SK-N-SH (cell line): ENCODE data around the gene AGTRAP. TPM values are rescaled to one million over a fixed set of nuclear protein-coding genes. Genes with fewer than 3 reads are reported as not detected.

Experiments used
- CTCF ChIA-PET: fragments of 300-600, 350-600 bp; formaldehyde crosslinking; extraction: SDS; loops from one replicate; lab custom pipeline; 2021; lab: Yijun Ruan, JAX
- POLR2A ChIA-PET: fragments of 350-600 bp; sonication (Branson Sonifier 250); formaldehyde crosslinking; extraction: SDS; loops from one replicate; lab custom pipeline; 2020; ENCODE audit warnings: antibody characterized with exemption, inconsistent platforms; lab: Yijun Ruan, JAX
- DNase-seq: peaks from one replicate; pipeline ENCODE4 v3.0.0; 2012
- H2AFZ ChIP-seq: fragments of 200-600 bp; sonication (generic); 2 replicates; pipeline ENCODE4 v1.8.1; 2016; ENCODE audit warnings: antibody characterized with exemption, mild to moderate bottlenecking, low read depth
- H3F3A ChIP-seq: fragments of 200-600 bp; sonication (generic); replicated peaks from 2 replicates; pipeline ENCODE3; 2016; ENCODE audit warnings: antibody characterized with exemption, mild to moderate bottlenecking; ENCODE audit not compliant: insufficient read depth
- H3K27ac ChIP-seq, 2 experiments: fragments of 200-500 bp in 1 of 2; fragments of 200-600 bp in 1 of 2; sonication (Bioruptor generic) in 1 of 2; sonication (generic), shearing (Covaris generic) in 1 of 2; 2 replicates each; pipeline versions ENCODE4 v1.5.1 to v1.6.1; 2014 to 2016; ENCODE audit warnings: low read depth in 2 of 2, inconsistent platforms in 1 of 2, low read length in 1 of 2, mild to moderate bottlenecking in 1 of 2, mixed read lengths in 1 of 2
- H3K27me3 ChIP-seq: fragments of 200-600 bp; sonication (generic), shearing (Covaris generic); 2 replicates; pipeline ENCODE4 v1.6.1; 2016; ENCODE audit warnings: mixed run types; ENCODE audit not compliant: insufficient read depth
- H3K36me3 ChIP-seq, 2 experiments: fragments of 200-500 bp in 1 of 2; fragments of 200-600 bp in 1 of 2; sonication (Bioruptor generic) in 1 of 2; sonication (generic) in 1 of 2; replicated peaks in 1 of 2; 2 replicates each; pipeline versions ENCODE3 to v1.5.1; 2014 to 2016; ENCODE audit warnings: low read length in 1 of 2, mild to moderate bottlenecking in 1 of 2; ENCODE audit not compliant: insufficient read depth in 2 of 2, control insufficient read depth in 1 of 2
- H3K4me1 ChIP-seq, 2 experiments: fragments of 200-500 bp in 1 of 2; fragments of 200-600 bp in 1 of 2; sonication (Bioruptor generic) in 1 of 2; sonication (generic), shearing (Covaris generic) in 1 of 2; 2 replicates each; pipeline versions ENCODE4 v1.5.1 to v1.6.1; 2014 to 2016; ENCODE audit warnings: low read depth in 1 of 2, low read length in 1 of 2, mixed run types in 1 of 2; ENCODE audit not compliant: insufficient read depth in 2 of 2, control insufficient read depth in 1 of 2
- H3K4me2 ChIP-seq: fragments of 200-600 bp; sonication (generic), shearing (Covaris generic); 2 replicates; pipeline ENCODE4 v1.6.1; 2017; ENCODE audit warnings: mixed run types
- H3K4me3 ChIP-seq, 2 experiments: fragments of 200-500 bp in 1 of 2; fragments of 200-600 bp in 1 of 2; sonication (Bioruptor generic) in 1 of 2; sonication (generic), shearing (Covaris generic) in 1 of 2; 2 replicates each; pipeline versions ENCODE4 v1.5.1 to v1.8.1; 2014 to 2016; ENCODE audit warnings: low read depth in 2 of 2, inconsistent platforms in 1 of 2, low read length in 1 of 2, mild to moderate bottlenecking in 1 of 2, mixed read lengths in 1 of 2, moderate library complexity in 1 of 2
- H3K79me2 ChIP-seq: fragments of 200-600 bp; sonication (generic); 2 replicates; pipeline ENCODE4 v1.8.1; 2017; ENCODE audit warnings: mild to moderate bottlenecking; ENCODE audit not compliant: insufficient read depth
- H3K9ac ChIP-seq: fragments of 200-600 bp; sonication (generic); 2 replicates; pipeline ENCODE4 v1.6.1; 2017; ENCODE audit warnings: mixed run types
- H3K9me2 ChIP-seq: fragments of 200-600 bp; sonication (generic); 2 replicates; pipeline ENCODE4 v1.6.1; 2017; ENCODE audit warnings: mixed run types
- H3K9me3 ChIP-seq: fragments of 200-600 bp; sonication (generic); 2 replicates; pipeline ENCODE4 v1.6.1; 2017; ENCODE audit warnings: mixed run types, mild to moderate bottlenecking, moderate library complexity
- H4K20me1 ChIP-seq: fragments of 200-600 bp; sonication (generic); 2 replicates; pipeline ENCODE4 v1.6.1; 2017; ENCODE audit warnings: mild to moderate bottlenecking, mixed run types; ENCODE audit not compliant: insufficient read depth
- GABPA ChIP-seq: IDR thresholded peaks from 2 replicates; pipeline ENCODE4 v1.4.0; 2012; ENCODE audit warnings: low read depth, mild to moderate bottlenecking
- JUND ChIP-seq: IDR thresholded peaks from 2 replicates; pipeline ENCODE4 v1.4.0; 2012
- RAD21 ChIP-seq: IDR thresholded peaks from 2 replicates; pipeline ENCODE4 v1.6.1; 2012; ENCODE audit warnings: mild to moderate bottlenecking, low read length
- RXRA ChIP-seq: IDR thresholded peaks from 2 replicates; pipeline ENCODE4 v1.4.0; 2012; ENCODE audit warnings: low read depth, mild to moderate bottlenecking, borderline replicate concordance
- SIN3A ChIP-seq: IDR thresholded peaks from 2 replicates; pipeline ENCODE4 v1.6.1; 2012; ENCODE audit warnings: low read depth, mild to moderate bottlenecking, low read length, moderate library complexity, borderline replicate concordance
- TEAD4 ChIP-seq: IDR thresholded peaks from 2 replicates; pipeline ENCODE4 v1.4.0; 2012; ENCODE audit warnings: mild to moderate bottlenecking, borderline replicate concordance; ENCODE audit not compliant: insufficient read depth
- YY1 ChIP-seq: IDR thresholded peaks from 2 replicates; pipeline ENCODE4 v1.4.0; 2012; ENCODE audit warnings: low read depth, mild to moderate bottlenecking
- whole genome bisulfite sequencing: methylation state at CpG from one replicate; pipeline ENCODE4 v1.1.6; 2017; ENCODE audit warnings: low lambda C conversion rate; 5-methylcytosine and 5-hydroxymethylcytosine counted together
- polyA plus RNA-seq, 3 experiments: library from polyadenylated mRNA; depleted of rRNA; stranded (reverse); fragments of >200 nt; gene quantifications; 2 replicates each; pipeline ENCODE4 v1.2.3, GENCODE V29; 2012
- TF ChIP-seq, protein P1 (sequence below): IDR thresholded peaks from 2 replicates; pipeline ENCODE4 v1.4.0; 2012; ENCODE audit warnings: low read depth, borderline replicate concordance
- TF ChIP-seq, protein P2 (sequence below): IDR thresholded peaks from 2 replicates; pipeline ENCODE4 v1.6.1; 2012; ENCODE audit warnings: mild to moderate bottlenecking, low read depth, low read length, moderate library complexity

AGTRAP gene
- polyA plus RNA-seq, 1 of the 3 experiments (the other 2 are of a cell fraction): 66.2 TPM

DNA sequence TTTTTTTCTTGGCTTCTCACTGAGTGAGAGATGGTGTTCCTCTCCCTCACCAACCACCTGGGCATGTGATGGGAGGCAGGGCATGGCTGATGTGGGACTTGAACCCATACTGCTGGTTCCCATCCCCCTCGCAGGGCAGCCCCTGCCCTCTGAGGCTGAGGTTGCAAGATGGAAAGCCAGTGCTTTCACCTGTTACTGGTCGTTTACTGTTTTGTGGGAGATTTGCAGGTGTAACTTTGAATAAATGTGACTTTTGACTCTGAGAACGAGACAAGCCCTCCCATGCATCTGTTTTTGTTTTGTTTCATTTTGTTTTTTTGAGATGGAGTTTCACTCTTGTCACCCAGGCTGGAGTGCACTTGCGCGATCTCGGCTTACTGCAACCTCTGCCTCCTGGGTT lies 47.6 kb downstream of the AGTRAP start (continued):
- TF ChIP-seq, protein P1, sequence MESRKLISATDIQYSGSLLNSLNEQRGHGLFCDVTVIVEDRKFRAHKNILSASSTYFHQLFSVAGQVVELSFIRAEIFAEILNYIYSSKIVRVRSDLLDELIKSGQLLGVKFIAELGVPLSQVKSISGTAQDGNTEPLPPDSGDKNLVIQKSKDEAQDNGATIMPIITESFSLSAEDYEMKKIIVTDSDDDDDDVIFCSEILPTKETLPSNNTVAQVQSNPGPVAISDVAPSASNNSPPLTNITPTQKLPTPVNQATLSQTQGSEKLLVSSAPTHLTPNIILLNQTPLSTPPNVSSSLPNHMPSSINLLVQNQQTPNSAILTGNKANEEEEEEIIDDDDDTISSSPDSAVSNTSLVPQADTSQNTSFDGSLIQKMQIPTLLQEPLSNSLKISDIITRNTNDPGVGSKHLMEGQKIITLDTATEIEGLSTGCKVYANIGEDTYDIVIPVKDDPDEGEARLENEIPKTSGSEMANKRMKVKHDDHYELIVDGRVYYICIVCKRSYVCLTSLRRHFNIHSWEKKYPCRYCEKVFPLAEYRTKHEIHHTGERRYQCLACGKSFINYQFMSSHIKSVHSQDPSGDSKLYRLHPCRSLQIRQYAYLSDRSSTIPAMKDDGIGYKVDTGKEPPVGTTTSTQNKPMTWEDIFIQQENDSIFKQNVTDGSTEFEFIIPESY: no peak

DNA sequence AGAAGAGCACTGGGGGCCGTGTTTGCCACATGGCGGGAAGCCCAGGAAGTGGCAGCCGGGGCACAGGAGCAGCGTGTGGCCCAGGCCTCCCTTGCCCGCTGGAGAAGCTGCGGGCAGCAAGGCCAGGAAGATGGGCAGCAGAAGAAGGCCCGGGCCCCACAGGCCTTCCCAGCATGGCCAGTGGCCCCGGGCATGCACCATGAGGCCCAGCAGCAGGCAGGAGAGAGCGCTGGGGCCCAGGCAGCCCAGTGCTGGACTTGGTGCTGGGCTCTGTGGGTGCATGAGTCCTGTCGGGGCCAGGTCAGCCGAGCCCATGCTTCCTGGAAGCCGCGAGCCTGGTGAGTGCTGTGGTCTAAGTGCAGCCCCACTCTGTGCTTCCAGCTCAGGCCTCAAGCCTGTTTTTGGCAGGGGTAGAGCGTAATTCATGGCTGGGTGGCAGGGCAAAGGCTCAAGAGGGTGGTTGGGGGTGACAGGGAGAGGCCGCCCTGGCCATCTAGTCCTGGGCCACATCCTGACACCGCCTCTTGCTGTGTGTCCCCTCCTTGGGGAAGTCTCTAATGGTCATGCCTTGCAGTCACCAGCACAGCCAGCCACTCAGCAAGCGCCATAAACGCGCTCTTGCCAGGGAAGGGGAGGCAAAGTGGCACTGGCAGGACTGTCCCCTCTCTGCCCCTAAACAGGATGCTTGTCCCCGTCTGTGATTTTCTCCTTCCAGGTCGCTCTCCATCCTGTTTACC lies 48.5 kb downstream of the AGTRAP start:
- H2AFZ ChIP-seq: 0 out of 2 replicates have a peak overlapping the region, but pooled peaks have one; percentile 22

More for the DNA sequence above, 48.5 kb downstream of the AGTRAP start:
- Histone ChIP-seq H3K4me1 (peaks cover 0 to 24% of the 10 kb centered on the region in 2 experiments; a peak in 1 of 4 replicates), H3F3A (peaks cover 4% of the 10 kb centered on the region), H4K20me1 (no peaks in the 10 kb centered on the region), H3K4me2 (no peak overlapping the region), H3K27me3 (no peaks in the 10 kb centered on the region), H3K79me2 (no peaks in the 10 kb centered on the region), H3K4me3 (no peak overlapping the region), H3K9ac (no peak overlapping the region), H3K9me2 (no peaks in the 10 kb centered on the region), H3K27ac (no peak overlapping the region), H3K9me3 (no peaks in the 10 kb centered on the region), H3K36me3 (no peaks in the 10 kb centered on the region)
- DNase-seq: no peak
- WGBS: 80% methylated on average over 14 of the region's 21 CpGs
- ChIA-PET CTCF (interaction anchor here (0.7 to 4.7 kb wide), 15 partner anchors 9 to 367 kb away, joined by 3 to 35 read pairs (median 5); partner anchors contain the start of genes CLCN6 and MTHFR), POLR2A (interaction anchor here (1.2 kb wide), 1 partner anchor 11 kb away, joined by 4 read pairs; no protein-coding TSS in a partner anchor)
- TF ChIP-seq, protein P2, sequence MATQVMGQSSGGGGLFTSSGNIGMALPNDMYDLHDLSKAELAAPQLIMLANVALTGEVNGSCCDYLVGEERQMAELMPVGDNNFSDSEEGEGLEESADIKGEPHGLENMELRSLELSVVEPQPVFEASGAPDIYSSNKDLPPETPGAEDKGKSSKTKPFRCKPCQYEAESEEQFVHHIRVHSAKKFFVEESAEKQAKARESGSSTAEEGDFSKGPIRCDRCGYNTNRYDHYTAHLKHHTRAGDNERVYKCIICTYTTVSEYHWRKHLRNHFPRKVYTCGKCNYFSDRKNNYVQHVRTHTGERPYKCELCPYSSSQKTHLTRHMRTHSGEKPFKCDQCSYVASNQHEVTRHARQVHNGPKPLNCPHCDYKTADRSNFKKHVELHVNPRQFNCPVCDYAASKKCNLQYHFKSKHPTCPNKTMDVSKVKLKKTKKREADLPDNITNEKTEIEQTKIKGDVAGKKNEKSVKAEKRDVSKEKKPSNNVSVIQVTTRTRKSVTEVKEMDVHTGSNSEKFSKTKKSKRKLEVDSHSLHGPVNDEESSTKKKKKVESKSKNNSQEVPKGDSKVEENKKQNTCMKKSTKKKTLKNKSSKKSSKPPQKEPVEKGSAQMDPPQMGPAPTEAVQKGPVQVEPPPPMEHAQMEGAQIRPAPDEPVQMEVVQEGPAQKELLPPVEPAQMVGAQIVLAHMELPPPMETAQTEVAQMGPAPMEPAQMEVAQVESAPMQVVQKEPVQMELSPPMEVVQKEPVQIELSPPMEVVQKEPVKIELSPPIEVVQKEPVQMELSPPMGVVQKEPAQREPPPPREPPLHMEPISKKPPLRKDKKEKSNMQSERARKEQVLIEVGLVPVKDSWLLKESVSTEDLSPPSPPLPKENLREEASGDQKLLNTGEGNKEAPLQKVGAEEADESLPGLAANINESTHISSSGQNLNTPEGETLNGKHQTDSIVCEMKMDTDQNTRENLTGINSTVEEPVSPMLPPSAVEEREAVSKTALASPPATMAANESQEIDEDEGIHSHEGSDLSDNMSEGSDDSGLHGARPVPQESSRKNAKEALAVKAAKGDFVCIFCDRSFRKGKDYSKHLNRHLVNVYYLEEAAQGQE: no peak
- no peak for TF ChIP-seq JUND
- no peak for TF ChIP-seq GABPA
- TF ChIP-seq YY1: no peak
- TF ChIP-seq, protein P1: no peak
- no peak for TF ChIP-seq RAD21
- no peak for TF ChIP-seq TEAD4
- no peak for TF ChIP-seq SIN3A
- TF ChIP-seq RXRA: no peak
